H1 (cell line): Measurements from ENCODE around the gene SLC4A1AP. TPM values are rescaled to one million over a fixed set of nuclear protein-coding genes. Genes with fewer than 3 reads are reported as not detected.

Source experiments
- CTCF ChIA-PET: fragments of 300-600 bp; sonication (Branson Sonifier 250); formaldehyde crosslinking; loops from one replicate; lab custom pipeline; 2021; ENCODE audit not compliant: partially characterized antibody; lab: Charles Lee
- POLR2A ChIA-PET: fragments of 300-600 bp; sonication (Branson Sonifier 250); formaldehyde crosslinking; loops from one replicate; lab custom pipeline; 2021; ENCODE audit warnings: inconsistent platforms; ENCODE audit not compliant: partially characterized antibody; lab: Charles Lee
- DNase-seq, 2 experiments: peaks; one replicate each; pipeline versions ENCODE4 v3.0.0 to v3.0.0-alpha.2; 2010 to 2022; ENCODE audit warnings: low spot score in 2 of 2, low read depth in 1 of 2, mixed read lengths in 1 of 2
- FAIRE-seq: peaks from 2 replicates; lab custom pipeline; 2011; peaks lifted over from hg19 to GRCh38; lab: Jason Lieb, UNC
- H2AFZ ChIP-seq: 2 replicates; pipeline ENCODE4 v1.8.1; 2012; ENCODE audit warnings: low read length, inconsistent platforms
- H2AK5ac ChIP-seq: 2 replicates; pipeline ENCODE4 v1.6.1; 2013; ENCODE audit warnings: low read depth, low read length
- H2BK120ac ChIP-seq: replicated peaks from 2 replicates; pipeline ENCODE3; 2013; ENCODE audit warnings: low read depth, low read length, inconsistent platforms
- H2BK12ac ChIP-seq: 2 replicates; pipeline ENCODE4 v1.6.1; 2013; ENCODE audit warnings: low read depth, low read length
- H2BK15ac ChIP-seq: 2 replicates; pipeline ENCODE4 v1.6.1; 2013; ENCODE audit warnings: low read length
- H2BK20ac ChIP-seq: 2 replicates; pipeline ENCODE4 v1.6.1; 2013; ENCODE audit warnings: low read length
- H2BK5ac ChIP-seq: 2 replicates; pipeline ENCODE4 v1.6.1; 2013; ENCODE audit warnings: low read depth, low read length
- H3K14ac ChIP-seq: 2 replicates; pipeline ENCODE4 v1.6.1; 2013; ENCODE audit warnings: inconsistent platforms; ENCODE audit not compliant: insufficient read length
- H3K18ac ChIP-seq: 2 replicates; pipeline ENCODE4 v1.6.1; 2013; ENCODE audit warnings: low read length; ENCODE audit errors: extremely low read depth
- H3K23ac ChIP-seq: 2 replicates; pipeline ENCODE4 v1.6.1; 2013; ENCODE audit warnings: inconsistent platforms; ENCODE audit not compliant: insufficient read length
- H3K23me2 ChIP-seq: 2 replicates; pipeline ENCODE4 v1.6.1; 2013; ENCODE audit warnings: low read depth, low read length
- H3K27ac ChIP-seq: 2 replicates; pipeline ENCODE4 v1.6.1; 2011; ENCODE audit warnings: low read depth, low read length, inconsistent platforms
- H3K27me3 ChIP-seq, 4 experiments: replicated peaks in 1 of 4; 1 replicate in 1 of 4; 2 replicates in 3 of 4; pipeline versions ENCODE4 v1.6.1 to v1.8.1; 2011 to 2013; ENCODE audit warnings: low read length in 3 of 4, mild to moderate bottlenecking in 3 of 4, inconsistent platforms in 2 of 4, mixed read lengths in 2 of 4, moderate library complexity in 1 of 4; ENCODE audit not compliant: control insufficient read depth in 3 of 4, insufficient read depth in 3 of 4; ENCODE audit errors: extremely low read depth in 1 of 4
- H3K36me3 ChIP-seq, 4 experiments: 2 replicates each; pipeline versions ENCODE4 v1.6.1 to v1.8.1; 2011 to 2013; ENCODE audit warnings: mild to moderate bottlenecking in 4 of 4, low read length in 3 of 4, moderate library complexity in 2 of 4, control low read depth in 1 of 4, inconsistent platforms in 1 of 4; ENCODE audit not compliant: insufficient read depth in 4 of 4, control insufficient read depth in 2 of 4
- H3K4ac ChIP-seq: replicated peaks from 2 replicates; pipeline ENCODE3; 2013; ENCODE audit warnings: low read length, low read depth, mixed read lengths, inconsistent platforms; ENCODE audit not compliant: insufficient read length
- H3K4me1 ChIP-seq, 4 experiments: replicated peaks in 1 of 4; 1 replicate in 1 of 4; 2 replicates in 3 of 4; pipeline versions ENCODE4 v1.6.1 to v1.8.1; 2011 to 2013; ENCODE audit warnings: low read length in 3 of 4, inconsistent platforms in 2 of 4, mixed read lengths in 1 of 4; ENCODE audit not compliant: insufficient read depth in 4 of 4, control insufficient read depth in 3 of 4
- H3K4me2 ChIP-seq, 2 experiments: 2 replicates each; pipeline versions ENCODE4 v1.6.1 to v1.8.1; 2011 to 2013; ENCODE audit warnings: low read depth in 2 of 2, low read length in 2 of 2, control low read depth in 1 of 2, inconsistent platforms in 1 of 2, mild to moderate bottlenecking in 1 of 2; ENCODE audit not compliant: insufficient read depth in 1 of 2
- H3K4me3 ChIP-seq, 4 experiments: fragments of 200-600, 300-600 bp in 1 of 4; sonication (generic), shearing (Covaris generic), sonication (Bioruptor Twin) in 1 of 4; 2 replicates each; pipeline versions ENCODE4 v1.5.1 to v1.8.1; 2011 to 2016; ENCODE audit warnings: low read length in 4 of 4, low read depth in 3 of 4, control low read depth in 2 of 4, inconsistent platforms in 2 of 4, mild to moderate bottlenecking in 2 of 4, mixed read lengths in 1 of 4, moderate library complexity in 1 of 4; ENCODE audit not compliant: insufficient read depth in 2 of 4; ENCODE audit errors: extremely low read depth in 1 of 4
- H3K56ac ChIP-seq: replicated peaks from 2 replicates; pipeline ENCODE3; 2013; ENCODE audit warnings: low read depth, mild to moderate bottlenecking, mixed read lengths, low read length, inconsistent platforms; ENCODE audit not compliant: insufficient read length
- H3K79me1 ChIP-seq: 2 replicates; pipeline ENCODE4 v1.6.1; 2013; ENCODE audit warnings: low read depth, low read length, control low read depth
- H3K79me2 ChIP-seq, 2 experiments: 2 replicates each; pipeline versions ENCODE4 v1.6.1 to v1.8.1; 2012 to 2013; ENCODE audit warnings: low read length in 2 of 2, mild to moderate bottlenecking in 2 of 2, inconsistent platforms in 1 of 2; ENCODE audit not compliant: insufficient read depth in 2 of 2, control insufficient read depth in 1 of 2
- H3K9ac ChIP-seq, 4 experiments: replicated peaks in 1 of 4; 1 replicate in 1 of 4; 2 replicates in 3 of 4; pipeline versions ENCODE4 v1.6.1 to v1.8.1; 2011 to 2013; ENCODE audit warnings: low read depth in 3 of 4, low read length in 3 of 4, control low read depth in 2 of 4, mild to moderate bottlenecking in 2 of 4, moderate library complexity in 2 of 4, inconsistent platforms in 1 of 4; ENCODE audit errors: extremely low read depth in 1 of 4
- H3K9me3 ChIP-seq, 2 experiments: 2 replicates each; pipeline versions ENCODE4 v1.6.1 to v1.8.1; 2012 to 2013; ENCODE audit warnings: mild to moderate bottlenecking in 2 of 2, moderate library complexity in 2 of 2, control low read depth in 1 of 2, inconsistent platforms in 1 of 2, low read depth in 1 of 2, low read length in 1 of 2, mixed read lengths in 1 of 2; ENCODE audit not compliant: insufficient read depth in 2 of 2
- H4K20me1 ChIP-seq, 2 experiments: replicated peaks in 1 of 2; 2 replicates each; pipeline versions ENCODE3 to v1.8.1; 2011 to 2013; ENCODE audit warnings: inconsistent platforms in 2 of 2, low read length in 2 of 2, mild to moderate bottlenecking in 1 of 2; ENCODE audit not compliant: insufficient read depth in 2 of 2, control insufficient read depth in 1 of 2
- H4K5ac ChIP-seq: 2 replicates; pipeline ENCODE4 v1.6.1; 2013; ENCODE audit warnings: low read length, low read depth, mixed read lengths, inconsistent platforms; ENCODE audit not compliant: insufficient read length
- H4K8ac ChIP-seq: 2 replicates; pipeline ENCODE4 v1.8.0; 2013; ENCODE audit warnings: mild to moderate bottlenecking, moderate library complexity, low read length, inconsistent platforms; ENCODE audit not compliant: insufficient read depth; ENCODE audit errors: extremely low read depth
- H4K91ac ChIP-seq: replicated peaks from 2 replicates; pipeline ENCODE3; 2013; ENCODE audit warnings: low read length, mixed read lengths, inconsistent platforms; ENCODE audit not compliant: insufficient read length
- HDAC2 ChIP-seq, 2 experiments: fragments of 300-600 bp in 1 of 2; sonication (generic) in 1 of 2; IDR thresholded peaks; 2 replicates each; pipeline ENCODE4 v1.6.1; 2011 to 2012; ENCODE audit warnings: low read depth in 2 of 2, low read length in 2 of 2, mild to moderate bottlenecking in 2 of 2, moderate library complexity in 2 of 2, borderline replicate concordance in 1 of 2, inconsistent platforms in 1 of 2
- KDM4A ChIP-seq: IDR thresholded peaks from one replicate; pipeline ENCODE4 v1.7.1; 2012; ENCODE audit warnings: low read depth, mild to moderate bottlenecking, moderate library complexity, low read length, inconsistent platforms; ENCODE audit not compliant: severe bottlenecking
- PHF8 ChIP-seq: fragments of 200-600 bp; sonication (generic); conservative IDR thresholded peaks from 2 replicates; pipeline ENCODE4 v1.7.1; 2012; ENCODE audit warnings: low read depth, mild to moderate bottlenecking, inconsistent platforms, low read length, moderate library complexity
- RBBP5 ChIP-seq: IDR thresholded peaks from 2 replicates; pipeline ENCODE4 v1.7.1; 2012; ENCODE audit warnings: low read depth, mild to moderate bottlenecking, inconsistent platforms, low read length, moderate library complexity, borderline replicate concordance
- SUZ12 ChIP-seq: fragments of 200-600 bp; sonication (generic); IDR thresholded peaks from 2 replicates; pipeline ENCODE4 v1.6.1; 2012; ENCODE audit warnings: mild to moderate bottlenecking, inconsistent platforms, low read length, moderate library complexity, mixed read lengths
- TEAD4 ChIP-seq: IDR thresholded peaks from 2 replicates; pipeline ENCODE4 v1.6.1; 2012; ENCODE audit warnings: low read depth, low read length, inconsistent platforms, mixed read lengths
- WGBS, 2 experiments: shearing (Covaris generic) in 1 of 2; methylation state at CpG; one replicate each; pipeline versions ENCODE4 v1.1.6 to v1.1.7; 2013 to 2015; ENCODE audit warnings: low lambda C conversion rate in 2 of 2, mixed read lengths in 2 of 2, inconsistent platforms in 1 of 2, low coverage in 1 of 2, missing lambda C conversion rate in 1 of 2; ENCODE audit not compliant: insufficient replicate concordance in 2 of 2, insufficient coverage in 1 of 2, insufficient read length in 1 of 2; ENCODE audit errors: extremely low coverage in 1 of 2, missing lambda C conversion rate in 1 of 2; 5-methylcytosine and 5-hydroxymethylcytosine counted together
- polyA plus RNA-seq, 7 experiments: library from polyadenylated mRNA; depleted of rRNA in 3 of 7; stranded (reverse) in 5 of 7; unstranded in 2 of 7; fragments of >200 nt in 5 of 7; fragments of 200-250 nt in 2 of 7; gene quantifications; 1 replicate in 5 of 7; 2 replicates in 1 of 7; 4 replicates in 1 of 7; pipeline versions ENCODE4 v1.2.1 to v1.2.3, GENCODE V29; 2011 to 2013; ENCODE audit warnings: missing spikeins in 2 of 7, mixed read lengths in 2 of 7
- total RNA-seq: library from RNA; stranded (reverse); fragmentation: NEBNext Ultra II Directional; extraction: Animal tissue kit (Norgen Biotek cat#: 25700); gene quantifications from 2 replicates; pipeline ENCODE4 v1.2.1, GENCODE V29; 2021
- TF ChIP-seq, protein P1 (sequence below), 3 experiments: IDR thresholded peaks; 1 replicate in 2 of 3; 2 replicates in 1 of 3; pipeline versions ENCODE4 v1.5.1 to v1.6.1; 2011; ENCODE audit warnings: low read length in 3 of 3, mild to moderate bottlenecking in 3 of 3, inconsistent platforms in 2 of 3, low read depth in 1 of 3, moderate library complexity in 1 of 3; ENCODE audit not compliant: insufficient read depth in 1 of 3; ENCODE audit errors: control extremely low read depth in 1 of 3

The SLC4A1AP gene
- total and polyA plus RNA-seq, 2 of the 8 experiments (the other 6 are each of a cell fraction or from before 2014, with no cell fraction given), result 8.1 to 18.4 TPM

DNA sequence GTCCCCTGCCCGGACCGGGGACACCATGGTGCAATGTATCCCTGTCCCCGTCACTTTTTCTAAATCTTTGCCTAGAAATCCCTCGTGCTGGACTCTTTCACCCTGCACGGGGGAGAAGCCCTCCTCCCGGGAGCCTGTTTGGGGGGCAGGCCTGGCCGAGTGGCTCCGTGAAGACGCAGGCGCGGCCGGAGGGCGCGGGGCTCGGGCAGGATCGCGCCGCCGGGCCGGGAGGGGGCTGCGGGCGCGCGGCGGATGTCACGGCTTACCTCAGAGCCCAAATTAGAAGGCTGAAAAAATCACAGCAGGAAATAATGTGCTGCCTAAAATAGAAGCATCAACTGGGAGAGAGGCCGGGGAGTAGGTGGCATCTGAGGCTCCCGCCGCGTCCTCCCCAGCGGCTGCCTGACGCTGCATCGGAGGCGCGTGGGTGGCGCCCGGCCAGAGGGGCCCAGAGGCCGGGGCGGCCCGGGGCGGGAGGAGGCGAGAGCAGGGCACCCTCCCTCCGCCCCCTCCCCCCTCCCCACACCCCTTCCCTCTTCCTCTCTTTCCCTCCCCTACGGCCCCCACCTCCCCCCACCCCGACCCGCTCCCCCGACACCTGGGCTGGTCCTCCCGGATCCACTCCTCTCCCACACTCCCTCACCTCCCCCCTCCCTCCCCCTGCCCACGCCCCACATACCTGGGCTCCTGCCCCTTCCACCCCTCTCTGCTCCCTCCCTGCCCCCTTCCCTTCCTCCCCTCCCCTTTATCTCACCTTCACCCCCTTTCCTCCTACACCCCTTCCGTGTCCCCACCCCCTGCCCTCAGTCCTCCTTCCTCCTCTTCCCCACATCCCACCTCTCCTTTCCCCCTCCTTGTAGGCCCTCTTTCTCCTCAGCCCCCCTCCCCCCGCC lies 51.9 kb downstream of the SLC4A1AP start:
- Histone ChIP-seq H3K36me3 (no peaks in the 10 kb centered on the region; a peak in 1 of 8 replicates), H2AFZ (peak overlapping the region; percentile 89; the same call in 1 of the 2 replicates), H3K4me3 (peak overlapping the region; percentile 79 to 97 (median 82)), H3K23ac (no peak overlapping the region), H3K56ac (peak overlapping the region; percentile 48), H3K27ac (peak overlapping the region; percentile 29; the same call in 1 of the 2 replicates), H3K79me1 (no peaks in the 10 kb centered on the region), H3K23me2 (peaks cover 11% of the 10 kb centered on the region; the same call in 1 of the 2 replicates), H4K91ac (peak overlapping the region; percentile 39), H3K18ac (peak overlapping the region; percentile 71), H3K27me3 (no peaks in the 10 kb centered on the region), H2AK5ac (no peak overlapping the region), H3K4me2 (peak overlapping the region; percentile 76 to 92), H4K5ac (no peak overlapping the region), H3K4ac (no peak overlapping the region), H2BK12ac (no peak overlapping the region), H3K4me1 (peaks cover 3 to 15% (median 6%) of the 10 kb centered on the region in 4 experiments), H2BK120ac (no peak overlapping the region), H3K9me3 (no peaks in the 10 kb centered on the region), H3K14ac (no peak overlapping the region), H2BK20ac (no peak overlapping the region), H2BK15ac (no peak overlapping the region), H3K9ac (peak overlapping the region in 3 of 4 experiments; percentile 41 to 61 (median 48); a peak in 6 of 7 replicates), H4K20me1 (no peaks in the 10 kb centered on the region), H3K79me2 (no peaks in the 10 kb centered on the region), H2BK5ac (no peak overlapping the region), H4K8ac (peak overlapping the region; percentile 7; the same call in 1 of the 2 replicates)
- DNase-seq (peak in 1 of 2 experiments; percentile 66), FAIRE-seq (no peak)
- 1% methylated on average over 26 of the region's 51 CpGs; no CpG with 5 or more reads in 1 of the 2 experiments for WGBS, 2 experiments
- POLR2A ChIA-PET, result interaction anchor here (0.6 to 2.9 kb wide), 8 partner anchors 8 to 700 kb away, joined by 3 to 24 read pairs (median 8); partner anchors contain the start of gene ZNF512
- CTCF ChIA-PET, result interaction anchor here (1.0 to 5.0 kb wide), 6 partner anchors 8 to 32 kb away, joined by 3 to 51 read pairs (median 6); no protein-coding TSS in a partner anchor
- 0 out of 2 replicates have a peak, but pooled peaks have one; percentile 44 for TF ChIP-seq SUZ12
- TF ChIP-seq TEAD4, result peak; percentile 49; the same call in 1 of the 2 replicates
- TF ChIP-seq RBBP5, result peak; percentile 85
- no peak for TF ChIP-seq HDAC2 (IDR thresholded peaks at IDR 0.05; ENCODE audit: borderline replicate concordance in 1 of 2, low read depth in 2 of 2, low read length in 2 of 2)
- peak; percentile 84 for TF ChIP-seq KDM4A
- 0 out of 2 replicates have a peak, but pooled peaks have one; percentile 38 for TF ChIP-seq PHF8
- TF ChIP-seq, protein P1, sequence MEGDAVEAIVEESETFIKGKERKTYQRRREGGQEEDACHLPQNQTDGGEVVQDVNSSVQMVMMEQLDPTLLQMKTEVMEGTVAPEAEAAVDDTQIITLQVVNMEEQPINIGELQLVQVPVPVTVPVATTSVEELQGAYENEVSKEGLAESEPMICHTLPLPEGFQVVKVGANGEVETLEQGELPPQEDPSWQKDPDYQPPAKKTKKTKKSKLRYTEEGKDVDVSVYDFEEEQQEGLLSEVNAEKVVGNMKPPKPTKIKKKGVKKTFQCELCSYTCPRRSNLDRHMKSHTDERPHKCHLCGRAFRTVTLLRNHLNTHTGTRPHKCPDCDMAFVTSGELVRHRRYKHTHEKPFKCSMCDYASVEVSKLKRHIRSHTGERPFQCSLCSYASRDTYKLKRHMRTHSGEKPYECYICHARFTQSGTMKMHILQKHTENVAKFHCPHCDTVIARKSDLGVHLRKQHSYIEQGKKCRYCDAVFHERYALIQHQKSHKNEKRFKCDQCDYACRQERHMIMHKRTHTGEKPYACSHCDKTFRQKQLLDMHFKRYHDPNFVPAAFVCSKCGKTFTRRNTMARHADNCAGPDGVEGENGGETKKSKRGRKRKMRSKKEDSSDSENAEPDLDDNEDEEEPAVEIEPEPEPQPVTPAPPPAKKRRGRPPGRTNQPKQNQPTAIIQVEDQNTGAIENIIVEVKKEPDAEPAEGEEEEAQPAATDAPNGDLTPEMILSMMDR (IDR thresholded peaks at IDR 0.05; ENCODE audit: control extremely low read depth in 1 of 3, insufficient read depth in 1 of 3, low read depth in 1 of 3, low read length in 3 of 3), result no peak
